ENCODE data around the gene MRGPRF. TPM values are rescaled to one million over a fixed set of nuclear protein-coding genes. Genes with fewer than 3 reads are reported as not detected.
"Not testable (repeated sequence)": the region's sequence is repeated elsewhere in the genome, so short reads cannot be mapped to it uniquely, and the experiment has no call there.

The MRGPRF gene
- total and polyA plus RNA-seq, 3 donors from 2014 or later = 10.0 to 21.1 (median 12.2) TPM

DNA sequence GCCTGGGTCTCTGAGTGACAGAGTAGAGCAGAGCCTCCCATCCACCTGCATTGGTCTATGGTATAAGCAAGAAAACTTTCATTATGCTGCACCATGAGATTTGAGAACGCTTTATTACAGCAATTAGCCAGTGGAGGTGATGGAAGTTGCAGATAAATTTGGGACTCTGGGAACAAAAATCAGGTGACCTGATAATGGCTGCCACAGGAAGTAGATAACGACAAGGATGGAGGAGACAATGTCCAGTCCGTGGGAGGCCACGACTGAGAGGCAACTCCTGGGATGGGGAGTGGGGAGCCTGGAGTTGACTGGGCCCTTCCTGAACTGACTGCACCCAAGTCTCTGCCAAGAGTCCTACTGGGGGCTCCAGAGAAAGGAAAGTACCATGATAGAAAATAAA lies 37.0 kb downstream of the MRGPRF start:
- intact Hi-C loops (cut with DNase I; ENCODE audit: low total_unique reads) = no loop called here
- no peak for DNase-seq
- WGBS, 2 donors = 30 to 35% methylated on average over 4 of the region's 4 CpGs
- no peak for TF ChIP-seq POLR2A (IDR thresholded peaks at IDR 0.05)
- TF ChIP-seq, protein P1, sequence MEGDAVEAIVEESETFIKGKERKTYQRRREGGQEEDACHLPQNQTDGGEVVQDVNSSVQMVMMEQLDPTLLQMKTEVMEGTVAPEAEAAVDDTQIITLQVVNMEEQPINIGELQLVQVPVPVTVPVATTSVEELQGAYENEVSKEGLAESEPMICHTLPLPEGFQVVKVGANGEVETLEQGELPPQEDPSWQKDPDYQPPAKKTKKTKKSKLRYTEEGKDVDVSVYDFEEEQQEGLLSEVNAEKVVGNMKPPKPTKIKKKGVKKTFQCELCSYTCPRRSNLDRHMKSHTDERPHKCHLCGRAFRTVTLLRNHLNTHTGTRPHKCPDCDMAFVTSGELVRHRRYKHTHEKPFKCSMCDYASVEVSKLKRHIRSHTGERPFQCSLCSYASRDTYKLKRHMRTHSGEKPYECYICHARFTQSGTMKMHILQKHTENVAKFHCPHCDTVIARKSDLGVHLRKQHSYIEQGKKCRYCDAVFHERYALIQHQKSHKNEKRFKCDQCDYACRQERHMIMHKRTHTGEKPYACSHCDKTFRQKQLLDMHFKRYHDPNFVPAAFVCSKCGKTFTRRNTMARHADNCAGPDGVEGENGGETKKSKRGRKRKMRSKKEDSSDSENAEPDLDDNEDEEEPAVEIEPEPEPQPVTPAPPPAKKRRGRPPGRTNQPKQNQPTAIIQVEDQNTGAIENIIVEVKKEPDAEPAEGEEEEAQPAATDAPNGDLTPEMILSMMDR (IDR thresholded peaks at IDR 0.05) = no peak
- Histone ChIP-seq H3K4me3 (no peak overlapping the region), H3K27ac (peak overlapping the region in 1 of 2 donors; percentile 66), H3K4me1 (peaks cover 25% of the 10 kb centered on the region), H3K36me3 (ENCODE audit: low read depth, missing control alignments) (no peaks in the 10 kb centered on the region), H3K27me3 (no peaks in the 10 kb centered on the region), H3K9me3 (no peaks in the 10 kb centered on the region)

DNA sequence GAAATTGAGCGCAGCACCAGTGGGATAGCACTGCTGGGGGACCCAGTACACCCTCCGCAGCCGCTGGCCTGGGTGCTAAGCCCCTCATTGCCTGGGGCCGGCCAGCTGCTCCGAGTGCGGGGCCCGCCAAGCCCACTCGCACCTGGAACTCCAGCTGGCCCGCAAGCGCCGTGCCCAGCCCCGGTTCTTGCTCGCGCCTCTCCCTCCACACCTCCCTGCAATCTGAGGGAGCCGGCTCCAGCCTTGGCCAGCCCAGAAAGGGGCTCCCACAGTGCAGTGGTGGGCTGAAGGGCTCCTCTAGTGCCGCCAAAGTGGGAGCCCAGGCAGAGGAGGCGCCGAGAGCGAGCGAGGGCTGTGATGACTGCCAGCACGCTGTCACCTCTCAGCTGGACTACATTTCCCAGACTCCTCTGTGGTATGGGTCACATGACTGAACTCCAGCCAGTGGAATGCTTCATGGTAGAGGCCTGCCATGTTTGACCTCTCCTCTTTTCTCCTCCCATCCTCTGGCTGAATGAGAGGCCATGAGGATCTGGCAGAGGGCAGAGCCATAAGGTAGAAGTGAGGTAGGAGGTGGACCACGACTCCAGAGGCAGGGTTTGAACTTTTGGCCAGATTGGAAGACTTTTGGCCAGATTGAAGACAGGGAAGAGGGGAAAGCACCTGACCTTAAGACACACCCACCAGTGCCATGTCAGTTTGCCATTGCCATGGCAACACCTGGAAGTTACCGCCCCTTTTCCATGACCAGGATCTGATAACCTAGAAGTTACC lies 38.4 kb downstream of the MRGPRF start:
- Histone ChIP-seq H3K27ac (no peak overlapping the region), H3K36me3 (ENCODE audit: low read depth, missing control alignments) (no peaks in the 10 kb centered on the region), H3K4me1 (peaks cover 25% of the 10 kb centered on the region), H3K27me3 (no peaks in the 10 kb centered on the region), H3K4me3 (peak overlapping the region in 1 of 2 donors; percentile 9), H3K9me3 (no peaks in the 10 kb centered on the region)
- DNase-seq = peak; percentile 72
- 59 to 88% methylated on average over 8 to 20 of the region's 23 CpGs for WGBS, 2 donors
- intact Hi-C loops (cut with DNase I; ENCODE audit: low total_unique reads) = no loop called here
- no peak for TF ChIP-seq POLR2A (IDR thresholded peaks at IDR 0.05)
- TF ChIP-seq, protein P1 (IDR thresholded peaks at IDR 0.05) = no peak

GRCh38 chr11:68973706-68974105 lies 39.3 kb downstream of the MRGPRF start:
- H3K27ac ChIP-seq; DNase-seq; H3K36me3 ChIP-seq (ENCODE audit: low read depth, missing control alignments); intact Hi-C loops (cut with DNase I; ENCODE audit: low total_unique reads); H3K9me3 ChIP-seq; H3K4me3 ChIP-seq; H3K27me3 ChIP-seq: not testable (repeated sequence)
- WGBS, 2 donors = 83 to 92% methylated on average over 11 to 12 of the region's 12 CpGs
- peaks cover 25% of the 10 kb centered on the region for H3K4me1 ChIP-seq

GRCh38 chr11:68973219-68973618 lies 39.8 kb downstream of the MRGPRF start:
- DNase-seq = no peak
- 40 to 64% methylated on average over 4 of the region's 4 CpGs for WGBS, 2 donors
- H3K4me1 ChIP-seq = peaks cover 25% of the 10 kb centered on the region
- H3K27ac ChIP-seq = no peak overlapping the region
- no peaks in the 10 kb centered on the region for H3K27me3 ChIP-seq
- no peaks in the 10 kb centered on the region for H3K36me3 ChIP-seq (ENCODE audit: low read depth, missing control alignments)
- no peaks in the 10 kb centered on the region for H3K9me3 ChIP-seq
- TF ChIP-seq, protein P1 (IDR thresholded peaks at IDR 0.05) = no peak
- no peak for TF ChIP-seq POLR2A (IDR thresholded peaks at IDR 0.05)
- no peak overlapping the region for H3K4me3 ChIP-seq
- intact Hi-C loops (cut with DNase I; ENCODE audit: low total_unique reads) = no loop called here

DNA sequence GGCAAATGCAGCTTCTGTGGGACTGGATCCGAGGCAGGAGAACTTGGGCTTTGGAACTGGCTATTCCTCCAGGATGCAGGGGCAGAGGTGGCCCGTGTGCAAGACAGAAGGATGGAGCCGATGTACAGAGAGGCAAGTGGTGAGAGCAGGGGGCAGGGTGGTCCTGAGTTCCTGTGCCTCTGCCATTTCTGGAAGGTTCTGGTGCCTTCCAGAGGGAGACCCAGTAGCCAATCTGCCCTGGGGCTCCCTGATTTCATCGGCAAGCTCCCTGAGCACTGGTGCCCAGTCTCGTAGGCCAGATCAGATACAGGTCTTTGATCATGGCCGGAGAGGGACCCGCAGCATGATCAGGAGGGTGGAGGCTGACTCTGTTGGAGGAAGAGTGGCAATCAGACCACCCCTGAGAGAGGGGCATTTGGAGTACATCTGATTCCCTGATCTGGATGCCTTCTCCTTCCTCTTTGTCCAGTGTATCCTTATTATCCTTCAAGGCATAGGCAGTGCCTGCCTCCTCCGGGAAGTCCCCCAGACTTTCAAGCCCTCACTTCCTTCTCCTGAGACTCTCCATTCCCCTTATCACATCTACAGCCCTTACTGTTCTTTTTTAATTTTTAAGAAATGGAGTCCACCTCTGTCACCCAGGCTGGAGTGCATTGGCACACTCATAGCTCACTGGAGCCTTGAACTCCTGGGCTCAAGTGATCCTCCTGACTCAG lies 42.0 kb downstream of the MRGPRF start:
- peaks cover 8% of the 10 kb centered on the region for H3K4me1 ChIP-seq
- intact Hi-C loops (cut with DNase I; ENCODE audit: low total_unique reads) = no loop called here
- H3K27ac ChIP-seq = no peak overlapping the region
- no peaks in the 10 kb centered on the region for H3K36me3 ChIP-seq (ENCODE audit: low read depth, missing control alignments)
- H3K4me3 ChIP-seq = no peak overlapping the region
- 91 to 93% methylated on average over 8 of the region's 8 CpGs for WGBS, 2 donors
- no peaks in the 10 kb centered on the region for H3K9me3 ChIP-seq
- no peaks in the 10 kb centered on the region for H3K27me3 ChIP-seq
- DNase-seq = no peak
- TF ChIP-seq, protein P1 (IDR thresholded peaks at IDR 0.05) = no peak
- no peak for TF ChIP-seq POLR2A (IDR thresholded peaks at IDR 0.05)
